Mucosa of descending colon (tissue), 3 donors: Measurements from ENCODE around the gene WDR1. TPM values are rescaled to one million over a fixed set of nuclear protein-coding genes. Genes with fewer than 3 reads are reported as not detected.
A peak's percentile ranks its signal among the peaks of the same experiment; 100 is the strongest.

Source experiments
- ATAC-seq: fragments of 200-7000 bp; cut with Tn5 transposase; one replicate; pipeline ENCODE4 v1.9.1; 2020; ENCODE audit warnings: mild to moderate bottlenecking, moderate library complexity
- DNase-seq, 3 donors: peaks; one replicate each; pipeline ENCODE4 v3.0.0-alpha.2; 2020
- H3K36me3 ChIP-seq: fragments of 200-600 bp; one replicate; pipeline ENCODE4 v1.8.0; 2021; ENCODE audit warnings: low read depth, mild to moderate bottlenecking
- H3K4me1 ChIP-seq: fragments of 200-600 bp; one replicate; pipeline ENCODE4 v1.8.0; 2021; ENCODE audit warnings: low read depth, mild to moderate bottlenecking
- H3K4me3 ChIP-seq: fragments of 200-600 bp; one replicate; pipeline ENCODE4 v1.8.0; 2021; ENCODE audit warnings: mild to moderate bottlenecking
- H3K9me3 ChIP-seq: fragments of 200-600 bp; one replicate; pipeline ENCODE4 v1.8.0; 2021; ENCODE audit warnings: mild to moderate bottlenecking
- intact Hi-C, 2 donors: fragments of 100-400 bp; cut with DNase I in 1 of 2; cut with micrococcal nuclease in 1 of 2; formaldehyde crosslinking; loops; one replicate each; pipeline versions ENCODE4 v1.11.0 to v1.11.1; 2022; cut with DNase I, micrococcal nuclease
- total RNA-seq, 3 donors: library from RNA; stranded (reverse); fragmentation: NEBNext Ultra II Directional in 2 of 3; extraction: Animal tissue kit (Norgen Biotek cat#: 25700) in 2 of 3; gene quantifications; one replicate each; pipeline versions ENCODE4 v1.2.1 to v1.2.4, GENCODE V29; 2021 to 2023
- TF ChIP-seq, protein P1 (sequence below): fragments of 200-600 bp; IDR thresholded peaks from one replicate; pipeline ENCODE4 v1.8.0; 2022; ENCODE audit warnings: antibody characterized with exemption, mild to moderate bottlenecking
- donor health status: DM: no; HTN: no; CAD: no; lungs with moderate emphysema.
- donor health status: DM: no; HTN: no; CAD: no.
- donor health status: DM: no; HTN: yes; CAD: no.

Gene WDR1
- total RNA-seq, 3 donors from 2014 or later = 366 to 467 (median 380) TPM

GRCh38 chr4:10093801-10094552 lies 22.6 kb downstream of the WDR1 start:
- Histone ChIP-seq H3K36me3 (no peaks in the 10 kb centered on the region), H3K4me1 (peaks cover 61% of the 10 kb centered on the region), H3K9me3 (no peaks in the 10 kb centered on the region), H3K4me3 (no peak overlapping the region)
- DNase-seq = peak in 2 of 3 donors; percentile 28 to 41
- intact Hi-C loops = no loop called here
- no peak for ATAC-seq
- TF ChIP-seq, protein P1, sequence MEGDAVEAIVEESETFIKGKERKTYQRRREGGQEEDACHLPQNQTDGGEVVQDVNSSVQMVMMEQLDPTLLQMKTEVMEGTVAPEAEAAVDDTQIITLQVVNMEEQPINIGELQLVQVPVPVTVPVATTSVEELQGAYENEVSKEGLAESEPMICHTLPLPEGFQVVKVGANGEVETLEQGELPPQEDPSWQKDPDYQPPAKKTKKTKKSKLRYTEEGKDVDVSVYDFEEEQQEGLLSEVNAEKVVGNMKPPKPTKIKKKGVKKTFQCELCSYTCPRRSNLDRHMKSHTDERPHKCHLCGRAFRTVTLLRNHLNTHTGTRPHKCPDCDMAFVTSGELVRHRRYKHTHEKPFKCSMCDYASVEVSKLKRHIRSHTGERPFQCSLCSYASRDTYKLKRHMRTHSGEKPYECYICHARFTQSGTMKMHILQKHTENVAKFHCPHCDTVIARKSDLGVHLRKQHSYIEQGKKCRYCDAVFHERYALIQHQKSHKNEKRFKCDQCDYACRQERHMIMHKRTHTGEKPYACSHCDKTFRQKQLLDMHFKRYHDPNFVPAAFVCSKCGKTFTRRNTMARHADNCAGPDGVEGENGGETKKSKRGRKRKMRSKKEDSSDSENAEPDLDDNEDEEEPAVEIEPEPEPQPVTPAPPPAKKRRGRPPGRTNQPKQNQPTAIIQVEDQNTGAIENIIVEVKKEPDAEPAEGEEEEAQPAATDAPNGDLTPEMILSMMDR = no peak

DNA sequence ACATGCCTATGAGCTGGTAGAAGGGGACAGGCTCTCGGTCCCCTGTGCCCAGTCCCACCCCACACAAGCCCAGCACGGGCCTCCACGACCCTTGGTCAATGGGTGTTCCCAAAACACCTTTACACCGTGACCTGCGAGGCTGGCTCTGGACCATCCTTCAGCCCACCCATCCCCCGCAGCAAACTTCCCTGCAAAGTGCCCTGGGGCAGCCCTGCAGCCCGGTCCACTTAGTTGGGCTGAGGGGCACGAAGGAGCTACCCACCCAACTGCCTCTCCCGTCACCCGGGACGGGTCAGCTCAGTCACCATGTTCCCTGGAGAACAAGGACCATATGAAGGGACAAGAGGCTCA lies 23.4 kb downstream of the WDR1 start:
- TF ChIP-seq, protein P1 = no peak
- H3K4me1 ChIP-seq = peaks cover 61% of the 10 kb centered on the region
- DNase-seq (peak in 2 of 3 donors; percentile 41 to 54), ATAC-seq (no peak)
- H3K36me3 ChIP-seq = peaks cover 3% of the 10 kb centered on the region
- intact Hi-C loops = no loop called here
- H3K4me3 ChIP-seq = no peak overlapping the region
- H3K9me3 ChIP-seq = no peaks in the 10 kb centered on the region

GRCh38 chr4:10092481-10093270 lies 23.9 kb downstream of the WDR1 start:
- DNase-seq (peak in 2 of 3 donors; percentile 44 to 47), ATAC-seq (no peak)
- peaks cover 61% of the 10 kb centered on the region for H3K4me1 ChIP-seq
- H3K4me3 ChIP-seq = no peak overlapping the region
- intact Hi-C loops = no loop called here
- H3K9me3 ChIP-seq = no peaks in the 10 kb centered on the region
- TF ChIP-seq, protein P1 = no peak
- peaks cover 9% of the 10 kb centered on the region for H3K36me3 ChIP-seq

GRCh38 chr4:10091531-10092181 lies 24.9 kb downstream of the WDR1 start:
- H3K36me3 ChIP-seq = peaks cover 16% of the 10 kb centered on the region
- no peaks in the 10 kb centered on the region for H3K9me3 ChIP-seq
- ATAC-seq (no peak), DNase-seq (peak in 2 of 3 donors; percentile 31 to 48)
- H3K4me3 ChIP-seq = no peak overlapping the region
- intact Hi-C loops = no loop called here
- TF ChIP-seq, protein P1 = no peak
- peaks cover 61% of the 10 kb centered on the region for H3K4me1 ChIP-seq

GRCh38 chr4:10090467-10091250 lies 25.9 kb downstream of the WDR1 start:
- Histone ChIP-seq H3K4me3 (no peak overlapping the region), H3K4me1 (peaks cover 57% of the 10 kb centered on the region), H3K9me3 (no peaks in the 10 kb centered on the region), H3K36me3 (peaks cover 19% of the 10 kb centered on the region)
- TF ChIP-seq, protein P1 = no peak
- ATAC-seq (no peak), DNase-seq (peak in 2 of 3 donors; percentile 28 to 43)
- intact Hi-C loops = no loop called here
